ENCODE data around the gene GAPT.

DNA sequence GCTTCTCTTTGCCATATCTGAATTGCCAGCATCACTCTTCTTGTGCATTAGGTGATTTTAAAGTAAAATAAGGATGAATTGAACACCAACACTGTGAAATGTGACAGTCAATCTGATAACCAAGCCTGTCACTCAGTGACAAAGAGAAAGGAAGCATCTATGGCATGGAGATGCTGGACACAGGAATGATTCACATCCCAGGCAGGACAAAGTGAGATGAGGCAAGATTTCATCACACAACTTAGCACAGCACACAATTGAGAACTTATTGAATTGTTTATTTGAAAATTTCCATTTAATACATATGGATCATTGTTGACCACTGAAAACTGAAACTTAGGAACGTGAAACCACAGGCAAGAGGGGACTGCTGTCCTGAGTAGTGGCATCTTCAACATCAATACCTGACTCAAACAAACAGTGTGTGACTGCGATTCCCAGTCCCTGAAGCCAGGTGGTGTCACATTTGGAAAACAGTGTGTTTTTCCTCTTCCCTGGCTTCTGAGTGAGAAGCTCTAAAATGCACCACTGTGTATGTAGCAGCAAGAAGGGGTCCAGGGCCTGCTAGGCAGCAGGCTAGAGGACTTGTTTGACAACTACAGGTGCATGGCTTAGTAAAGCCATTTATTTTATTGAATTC lies 10.7 kb downstream of the GAPT start:
- TF ChIP-seq GABPA (IDR thresholded peaks at IDR 0.05 in 1 of 2, conservative IDR thresholded peaks at IDR 0.05 in 1 of 2) = no peak
- TF ChIP-seq EGR1 (IDR thresholded peaks at IDR 0.05; ENCODE audit: low read depth in 2 of 2) = no peak
- TF ChIP-seq, protein P1, sequence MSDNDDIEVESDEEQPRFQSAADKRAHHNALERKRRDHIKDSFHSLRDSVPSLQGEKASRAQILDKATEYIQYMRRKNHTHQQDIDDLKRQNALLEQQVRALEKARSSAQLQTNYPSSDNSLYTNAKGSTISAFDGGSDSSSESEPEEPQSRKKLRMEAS (IDR thresholded peaks at IDR 0.05) = no peak
- TF ChIP-seq, protein P2, sequence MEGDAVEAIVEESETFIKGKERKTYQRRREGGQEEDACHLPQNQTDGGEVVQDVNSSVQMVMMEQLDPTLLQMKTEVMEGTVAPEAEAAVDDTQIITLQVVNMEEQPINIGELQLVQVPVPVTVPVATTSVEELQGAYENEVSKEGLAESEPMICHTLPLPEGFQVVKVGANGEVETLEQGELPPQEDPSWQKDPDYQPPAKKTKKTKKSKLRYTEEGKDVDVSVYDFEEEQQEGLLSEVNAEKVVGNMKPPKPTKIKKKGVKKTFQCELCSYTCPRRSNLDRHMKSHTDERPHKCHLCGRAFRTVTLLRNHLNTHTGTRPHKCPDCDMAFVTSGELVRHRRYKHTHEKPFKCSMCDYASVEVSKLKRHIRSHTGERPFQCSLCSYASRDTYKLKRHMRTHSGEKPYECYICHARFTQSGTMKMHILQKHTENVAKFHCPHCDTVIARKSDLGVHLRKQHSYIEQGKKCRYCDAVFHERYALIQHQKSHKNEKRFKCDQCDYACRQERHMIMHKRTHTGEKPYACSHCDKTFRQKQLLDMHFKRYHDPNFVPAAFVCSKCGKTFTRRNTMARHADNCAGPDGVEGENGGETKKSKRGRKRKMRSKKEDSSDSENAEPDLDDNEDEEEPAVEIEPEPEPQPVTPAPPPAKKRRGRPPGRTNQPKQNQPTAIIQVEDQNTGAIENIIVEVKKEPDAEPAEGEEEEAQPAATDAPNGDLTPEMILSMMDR (IDR thresholded peaks at IDR 0.05; ENCODE audit: low read depth, low read length, missing input control) = peak; percentile 21
- TF ChIP-seq, protein P3, sequence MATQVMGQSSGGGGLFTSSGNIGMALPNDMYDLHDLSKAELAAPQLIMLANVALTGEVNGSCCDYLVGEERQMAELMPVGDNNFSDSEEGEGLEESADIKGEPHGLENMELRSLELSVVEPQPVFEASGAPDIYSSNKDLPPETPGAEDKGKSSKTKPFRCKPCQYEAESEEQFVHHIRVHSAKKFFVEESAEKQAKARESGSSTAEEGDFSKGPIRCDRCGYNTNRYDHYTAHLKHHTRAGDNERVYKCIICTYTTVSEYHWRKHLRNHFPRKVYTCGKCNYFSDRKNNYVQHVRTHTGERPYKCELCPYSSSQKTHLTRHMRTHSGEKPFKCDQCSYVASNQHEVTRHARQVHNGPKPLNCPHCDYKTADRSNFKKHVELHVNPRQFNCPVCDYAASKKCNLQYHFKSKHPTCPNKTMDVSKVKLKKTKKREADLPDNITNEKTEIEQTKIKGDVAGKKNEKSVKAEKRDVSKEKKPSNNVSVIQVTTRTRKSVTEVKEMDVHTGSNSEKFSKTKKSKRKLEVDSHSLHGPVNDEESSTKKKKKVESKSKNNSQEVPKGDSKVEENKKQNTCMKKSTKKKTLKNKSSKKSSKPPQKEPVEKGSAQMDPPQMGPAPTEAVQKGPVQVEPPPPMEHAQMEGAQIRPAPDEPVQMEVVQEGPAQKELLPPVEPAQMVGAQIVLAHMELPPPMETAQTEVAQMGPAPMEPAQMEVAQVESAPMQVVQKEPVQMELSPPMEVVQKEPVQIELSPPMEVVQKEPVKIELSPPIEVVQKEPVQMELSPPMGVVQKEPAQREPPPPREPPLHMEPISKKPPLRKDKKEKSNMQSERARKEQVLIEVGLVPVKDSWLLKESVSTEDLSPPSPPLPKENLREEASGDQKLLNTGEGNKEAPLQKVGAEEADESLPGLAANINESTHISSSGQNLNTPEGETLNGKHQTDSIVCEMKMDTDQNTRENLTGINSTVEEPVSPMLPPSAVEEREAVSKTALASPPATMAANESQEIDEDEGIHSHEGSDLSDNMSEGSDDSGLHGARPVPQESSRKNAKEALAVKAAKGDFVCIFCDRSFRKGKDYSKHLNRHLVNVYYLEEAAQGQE (IDR thresholded peaks at IDR 0.05) = no peak
- no peak for TF ChIP-seq YY1 (IDR thresholded peaks at IDR 0.05)
